Middle frontal gyrus (tissue), 1 donor: ENCODE measurements around the gene PHTF2.

Experiments
- DNase-seq: peaks from one replicate; pipeline ENCODE4 v3.0.0-alpha.2; 2015; ENCODE audit warnings: low spot score; ENCODE audit errors: extremely low spot score

PHTF2 gene

GRCh38 chr7:77794000-77794399, 4.6 kb upstream of the PHTF2 start:
- DNase-seq: no peak

- no peak for DNase-seq
These were observed 2.5 kb upstream of the PHTF2 start for GRCh38 chr7:77796109-77796508.

- no peak for DNase-seq
These were observed 1.6 kb upstream of the PHTF2 start for GRCh38 chr7:77796960-77797359.

- no peak for DNase-seq
These were observed 709 bp upstream of the PHTF2 start for GRCh38 chr7:77797734-77798393.

- no peak for DNase-seq
These were observed 748 bp downstream of the PHTF2 start for GRCh38 chr7:77799078-77799964.

- DNase-seq: no peak
These were observed 1.6 kb downstream of the PHTF2 start for GRCh38 chr7:77800158-77800557.

- no peak for DNase-seq
These were observed 2.2 kb downstream of the PHTF2 start for GRCh38 chr7:77800730-77801129.

GRCh38 chr7:77802557-77803405, 4.2 kb downstream of the PHTF2 start:
- no peak for DNase-seq

- no peak for DNase-seq
These were observed 7.9 kb downstream of the PHTF2 start for GRCh38 chr7:77806425-77806824.

GRCh38 chr7:77808517-77808916, 9.9 kb downstream of the PHTF2 start:
- DNase-seq: no peak

GRCh38 chr7:77811516-77812289, 13.1 kb downstream of the PHTF2 start:
- DNase-seq: no peak

- DNase-seq: peak; percentile 20
These were observed 13.7 kb downstream of the PHTF2 start for GRCh38 chr7:77812290-77812685.

GRCh38 chr7:77813180-77813579, 14.6 kb downstream of the PHTF2 start:
- DNase-seq: no peak

GRCh38 chr7:77819021-77819420, 20.4 kb downstream of the PHTF2 start:
- no peak for DNase-seq

GRCh38 chr7:77820967-77821366, 22.4 kb downstream of the PHTF2 start:
- DNase-seq: no peak

- DNase-seq: no peak
These were observed 23.7 kb downstream of the PHTF2 start for GRCh38 chr7:77822269-77822668.

- no peak for DNase-seq
These were observed 25.2 kb downstream of the PHTF2 start for GRCh38 chr7:77823787-77824186.

- no peak for DNase-seq
These were observed 26.1 kb downstream of the PHTF2 start for GRCh38 chr7:77824636-77825035.

- no peak for DNase-seq
These were observed 26.6 kb downstream of the PHTF2 start for GRCh38 chr7:77825131-77825530.

- no peak for DNase-seq
These were observed 27.7 kb downstream of the PHTF2 start for GRCh38 chr7:77826300-77826699.

GRCh38 chr7:77827999-77828398, 29.4 kb downstream of the PHTF2 start:
- no peak for DNase-seq
